CD1c-positive myeloid dendritic cell (primary cell): ENCODE measurements around the gene PLBD2.
A peak's percentile ranks its signal among the peaks of the same experiment; 100 is the strongest.

ENCODE experiments used
- DNase-seq: peaks from one replicate; pipeline ENCODE4 v3.0.0-alpha.2; 2016; ENCODE audit errors: extremely low spot score

The PLBD2 gene

DNA sequence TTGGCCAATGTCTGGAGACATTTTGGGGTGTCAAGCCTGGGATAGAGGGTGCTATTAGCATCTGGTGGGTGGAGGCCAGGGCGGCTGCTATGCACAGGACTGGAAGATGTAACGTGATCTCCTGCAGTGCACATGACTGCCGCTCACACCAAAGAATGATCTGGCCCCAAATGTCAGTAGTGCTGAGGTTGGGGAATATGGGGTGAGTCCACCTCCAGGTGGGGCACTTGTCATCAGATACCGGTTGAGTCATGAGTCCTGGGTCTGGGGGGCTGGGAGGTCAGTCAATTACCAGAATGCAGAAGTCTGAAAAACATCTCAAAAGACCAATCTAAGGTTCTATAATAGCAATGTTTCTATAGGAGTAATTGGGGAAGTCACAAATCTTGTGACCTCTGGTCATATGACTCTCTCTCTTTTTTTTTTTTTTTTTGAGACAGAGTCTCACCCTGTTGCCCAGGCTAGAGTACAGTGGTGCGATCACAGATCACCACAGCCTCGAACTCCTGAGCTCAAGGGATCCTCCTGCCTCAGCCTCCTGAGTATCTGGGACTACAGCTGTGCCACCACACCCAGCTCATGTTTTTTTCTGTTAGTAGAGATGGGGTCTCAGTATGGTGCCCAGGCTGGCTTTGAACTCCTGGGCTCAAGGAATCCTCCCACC is 57.8 kb downstream of the PLBD2 start:
- DNase-seq = peak; percentile 90

DNA sequence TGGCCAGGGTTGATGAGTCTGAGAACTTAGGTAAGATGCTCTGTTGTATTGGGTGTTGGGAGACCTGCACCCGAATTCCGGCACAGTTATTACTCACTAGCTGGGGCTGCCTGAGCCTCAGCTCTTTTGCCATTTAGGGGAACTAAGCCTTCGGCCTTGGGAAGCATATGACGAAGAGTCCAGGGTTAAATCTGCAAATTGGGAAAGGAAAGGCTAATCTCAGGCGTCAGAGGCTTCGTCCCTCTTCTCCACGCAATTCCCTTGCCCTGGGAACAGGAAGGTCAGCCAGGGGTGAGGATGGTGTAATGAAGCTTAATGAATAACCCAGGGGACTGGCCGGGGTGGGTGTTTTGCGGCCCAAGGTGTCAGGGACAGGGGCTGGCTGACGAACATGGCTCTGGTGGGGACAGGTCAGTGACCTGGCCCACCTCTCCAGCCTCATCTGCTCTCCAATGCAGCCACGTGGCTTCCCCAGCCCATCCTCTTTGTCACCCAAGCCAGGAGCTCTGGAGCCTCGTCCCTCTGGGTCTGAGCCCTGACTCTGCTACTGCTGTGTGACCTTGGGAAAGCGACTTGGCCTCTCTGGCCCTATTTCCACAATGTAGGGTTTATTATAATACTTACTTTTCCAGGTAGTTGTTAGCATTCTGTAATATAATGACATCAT is 60.0 kb downstream of the PLBD2 start:
- peak; percentile 90 for DNase-seq

GRCh38 chr12:113420996-113421595 is 62.7 kb downstream of the PLBD2 start:
- DNase-seq = no peak

GRCh38 chr12:113422030-113422885 is 63.9 kb downstream of the PLBD2 start, which contains the start of gene SDSL:
SDSL (plus strand) TSS chr12:113422380; CDS start chr12:113427983, 5,603 bp downstream.
- DNase-seq = peak; percentile 96

DNA sequence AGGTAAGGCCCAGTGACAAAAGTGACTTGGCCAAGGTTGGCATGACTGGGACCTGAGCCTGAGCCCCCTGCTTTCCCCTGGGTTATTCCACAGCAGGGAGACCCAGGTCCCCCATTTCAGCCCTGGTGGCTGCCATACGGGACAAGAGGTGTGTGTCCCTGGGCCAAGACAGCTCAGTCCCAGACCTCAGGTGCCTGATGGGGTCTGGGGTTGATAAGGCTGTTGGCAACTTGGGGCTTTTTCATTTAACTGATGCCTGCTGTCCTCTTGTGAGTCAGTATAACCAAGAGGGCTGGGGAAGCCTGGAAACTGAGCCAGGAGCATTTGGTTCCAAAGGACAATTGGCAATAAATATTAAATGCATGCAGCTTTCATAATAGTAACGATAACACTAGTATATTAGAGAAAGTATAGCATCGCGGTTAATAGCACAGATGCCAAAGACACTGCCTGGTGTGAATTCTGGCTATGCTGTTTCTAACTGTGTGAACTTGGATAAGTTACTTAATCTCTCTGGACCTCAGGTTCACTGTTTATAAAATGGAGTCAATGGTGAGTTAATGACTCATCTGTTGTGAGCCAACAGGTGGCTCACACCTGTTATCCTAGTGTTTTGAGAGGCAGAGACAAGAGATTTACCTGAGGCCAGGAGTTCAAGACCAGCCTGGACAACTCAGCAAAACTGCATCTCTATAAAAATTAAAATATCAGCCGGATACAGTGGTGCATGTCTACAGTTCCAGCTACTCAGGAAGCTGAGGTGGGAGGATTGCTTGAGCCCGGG is 64.7 kb downstream of the PLBD2 start:
- DNase-seq = no peak

DNA sequence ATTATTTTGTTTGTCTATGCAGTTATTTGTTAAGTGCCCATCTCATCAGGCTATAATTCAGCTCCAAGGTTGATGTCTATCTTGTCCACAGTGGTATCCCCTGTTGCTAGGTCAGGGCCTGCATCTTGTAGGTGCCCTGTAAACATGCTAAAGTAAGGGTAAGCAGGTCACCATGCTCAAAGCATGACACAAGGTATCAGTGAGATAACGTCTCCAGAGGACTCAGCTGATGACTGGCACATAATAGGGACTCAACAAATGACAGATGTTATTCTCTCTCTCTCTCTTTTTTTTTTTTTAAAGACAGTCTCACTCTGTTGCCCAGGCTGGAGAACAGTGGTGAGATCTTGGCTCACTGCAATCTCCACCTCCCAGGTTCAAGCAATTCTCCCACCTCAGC is 66.1 kb downstream of the PLBD2 start:
- no peak for DNase-seq

DNA sequence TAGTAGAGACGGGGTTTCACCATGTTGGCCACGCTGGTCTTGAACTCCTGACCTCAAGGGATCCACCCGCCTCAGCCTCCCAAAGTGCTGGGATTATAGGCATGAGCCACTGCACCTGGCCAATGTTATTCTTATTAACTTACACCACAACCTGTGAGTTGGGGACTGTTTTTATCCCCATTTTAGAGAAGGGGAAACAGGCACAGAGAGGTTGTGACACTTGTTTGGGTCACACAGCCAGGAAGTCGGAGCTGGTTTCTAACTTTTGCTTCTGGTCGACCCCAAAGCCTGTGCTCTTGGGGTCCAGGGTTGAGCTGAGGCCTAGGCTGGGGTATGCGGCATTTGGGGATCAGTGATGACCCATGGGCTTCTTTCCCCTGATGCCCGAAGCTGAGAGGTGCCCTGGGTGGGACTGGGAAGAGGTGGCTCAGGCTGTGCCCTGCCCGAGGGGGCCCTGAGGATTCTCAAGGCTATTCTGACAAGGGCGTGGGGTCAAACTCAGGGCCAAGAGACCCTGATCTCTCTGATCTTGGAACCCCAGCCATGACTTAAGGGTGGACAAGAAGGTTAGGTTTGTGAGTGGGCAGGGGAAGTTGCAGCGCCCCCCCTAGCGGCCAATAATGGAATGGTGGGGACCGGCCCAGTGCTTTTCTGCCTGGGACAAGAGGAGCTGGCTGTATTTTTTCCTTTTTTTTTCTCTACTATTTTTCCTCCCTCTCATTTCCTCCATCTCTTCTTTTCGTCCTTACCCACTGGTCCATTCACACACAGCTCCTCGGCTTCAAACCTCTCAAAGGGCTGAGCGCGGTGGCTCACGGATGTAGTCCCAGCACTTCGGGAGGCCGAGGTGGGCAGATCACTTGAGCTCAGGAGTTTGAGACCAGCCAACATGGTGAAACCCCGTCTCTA is 66.8 kb downstream of the PLBD2 start:
- DNase-seq = peak; percentile 70

- DNase-seq = no peak
Observed at GRCh38 chr12:113425960-113426453, 67.6 kb downstream of the PLBD2 start.

DNA sequence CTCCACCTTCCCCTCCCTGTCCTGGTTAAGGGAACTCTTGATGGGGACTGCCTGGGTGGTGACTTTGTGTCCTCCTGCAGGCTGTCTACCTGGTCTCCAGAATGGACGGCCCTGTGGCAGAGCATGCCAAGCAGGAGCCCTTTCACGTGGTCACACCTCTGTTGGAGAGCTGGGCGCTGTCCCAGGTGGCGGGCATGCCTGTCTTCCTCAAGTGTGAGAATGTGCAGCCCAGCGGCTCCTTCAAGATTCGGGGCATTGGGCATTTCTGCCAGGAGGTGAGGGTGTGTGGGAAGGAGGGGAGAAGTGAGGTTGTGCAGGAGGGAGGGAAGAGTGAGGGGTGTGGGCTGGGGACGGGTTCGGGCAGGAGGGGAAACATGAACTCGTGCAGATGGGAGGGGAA is 69.5 kb downstream of the PLBD2 start:
- DNase-seq = no peak

DNA sequence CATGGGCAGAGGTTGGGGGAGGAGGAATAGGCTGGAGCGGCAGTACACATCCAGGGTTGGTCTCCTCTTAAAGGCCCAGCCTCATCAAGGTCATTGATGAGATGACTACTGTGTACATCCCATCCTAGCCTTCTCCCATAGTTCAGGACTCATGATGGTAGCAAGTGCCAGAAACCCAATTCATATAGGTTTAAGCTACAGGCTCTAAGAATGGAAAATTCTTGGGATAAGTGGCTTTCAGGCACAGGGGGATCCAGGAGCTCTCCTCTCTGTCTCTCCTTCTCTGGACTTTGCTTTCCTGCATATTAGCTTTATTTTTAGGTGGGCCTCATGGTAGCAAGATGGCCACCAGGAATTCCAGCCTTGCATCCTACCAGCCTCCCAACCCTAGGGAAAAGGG is 70.1 kb downstream of the PLBD2 start:
- DNase-seq = no peak

DNA sequence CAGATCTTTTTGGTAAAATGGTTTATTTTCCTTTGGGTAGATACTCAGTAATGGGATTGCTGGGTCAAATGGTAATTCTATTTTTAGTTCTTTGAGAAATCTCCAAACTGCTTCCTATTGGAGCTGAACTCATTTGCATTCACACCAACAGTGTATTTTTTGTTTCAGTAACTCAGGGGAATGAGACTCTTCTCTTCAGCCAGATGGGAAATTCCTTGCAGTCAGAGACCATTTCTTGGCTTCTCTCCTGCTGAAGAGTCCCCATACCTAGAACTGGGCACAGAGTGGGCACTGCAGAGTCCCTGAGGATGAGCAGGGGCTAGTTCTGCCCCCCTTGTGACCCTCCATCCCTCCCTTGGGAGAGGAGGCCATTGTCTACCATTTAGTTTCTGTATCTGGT is 74.6 kb downstream of the PLBD2 start:
- no peak for DNase-seq

- DNase-seq = no peak
Observed at GRCh38 chr12:113435367-113435766, 77.0 kb downstream of the PLBD2 start.

GRCh38 chr12:113436586-113436985 is 78.2 kb downstream of the PLBD2 start:
- DNase-seq = no peak

- DNase-seq = no peak
Observed at GRCh38 chr12:113436993-113437728, 78.8 kb downstream of the PLBD2 start.

DNA sequence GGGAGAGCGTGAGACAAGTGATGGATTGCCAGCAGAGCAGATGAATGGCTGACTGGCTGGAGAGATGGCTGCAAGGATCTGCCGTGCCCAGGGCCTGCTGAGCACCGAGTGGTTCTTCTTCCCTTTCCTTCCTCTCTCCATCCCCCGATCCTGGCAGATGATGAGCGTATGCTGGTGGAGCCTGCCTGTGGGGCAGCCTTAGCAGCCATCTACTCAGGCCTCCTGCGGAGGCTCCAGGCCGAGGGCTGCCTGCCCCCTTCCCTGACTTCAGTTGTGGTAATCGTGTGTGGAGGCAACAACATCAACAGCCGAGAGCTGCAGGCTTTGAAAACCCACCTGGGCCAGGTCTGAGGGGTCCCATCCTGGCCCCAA is 79.3 kb downstream of the PLBD2 start:
- no peak for DNase-seq

DNA sequence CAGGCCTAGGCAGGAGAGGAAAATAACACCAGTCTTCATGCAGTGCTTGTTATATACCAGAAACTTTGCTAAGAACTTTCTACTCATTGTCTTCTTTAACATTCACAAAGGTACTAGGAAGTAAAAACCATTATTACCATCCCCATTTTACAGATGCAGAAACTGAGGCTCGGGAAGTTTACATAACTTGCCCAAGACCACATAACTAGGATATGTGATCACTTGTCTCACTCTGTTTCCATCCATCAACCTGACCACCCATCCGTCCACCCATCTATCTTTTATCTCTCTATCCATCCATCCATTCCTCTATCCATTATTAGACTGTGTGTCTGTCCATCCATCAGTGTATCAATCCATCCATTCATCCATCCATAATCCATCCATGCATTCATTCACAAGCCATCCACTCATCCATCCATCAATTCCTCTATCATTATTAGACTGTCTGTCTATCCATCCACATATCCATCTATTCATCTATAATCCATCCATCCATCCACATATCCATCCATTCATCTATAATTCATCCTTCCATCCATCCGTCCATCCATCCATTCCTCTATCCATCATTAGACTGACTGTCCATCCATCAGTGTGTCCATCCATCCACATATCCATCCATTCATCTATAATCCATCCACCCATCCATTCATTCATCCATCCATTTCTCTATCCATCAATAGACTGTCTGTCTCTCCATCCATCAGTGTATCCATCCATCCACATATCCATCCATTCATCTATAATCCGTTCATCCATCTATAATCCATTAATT is 80.3 kb downstream of the PLBD2 start:
- DNase-seq = no peak

GRCh38 chr12:113439301-113439597 is 80.9 kb downstream of the PLBD2 start:
- DNase-seq = no peak

GRCh38 chr12:113439606-113440030 is 81.2 kb downstream of the PLBD2 start:
- no peak for DNase-seq

- DNase-seq = no peak
Observed at GRCh38 chr12:113440336-113440735, 81.9 kb downstream of the PLBD2 start.
